ENCODE measurements around the gene RFFL. TPM values are rescaled to one million over a fixed set of nuclear protein-coding genes. Genes with fewer than 3 reads are reported as not detected.
"Not testable (repeated sequence)": the region's sequence is repeated elsewhere in the genome, so short reads cannot be mapped to it uniquely, and the experiment has no call there.

The RFFL gene
- total RNA-seq, 1 experiment from 2014 or later: 29.2 TPM

DNA sequence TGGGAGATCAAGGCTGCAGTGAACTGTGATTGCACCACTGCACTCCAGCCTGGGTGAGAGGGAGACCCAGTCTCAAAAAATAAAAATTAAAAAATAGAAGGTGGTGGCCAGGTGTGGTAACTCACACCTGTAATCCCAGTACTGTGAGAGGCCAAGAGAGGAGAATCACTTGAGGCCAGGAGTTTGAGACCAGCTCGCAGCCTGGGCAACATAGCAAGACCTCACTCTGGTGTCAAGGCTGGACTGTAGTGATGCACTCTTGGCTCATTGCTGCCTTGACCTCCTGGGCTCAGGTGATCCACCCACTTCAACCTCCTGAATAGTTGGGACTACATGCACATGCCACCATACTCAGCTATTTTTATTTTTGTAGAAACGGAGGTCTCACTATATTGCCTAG lies 13.3 kb downstream of the RFFL start:
- no TSS peak for BruUV-seq (replicated peaks)
- Mint-ChIP-seq H3K4me3 (ENCODE audit: low read depth, unreplicated experiment) (no peak overlapping the region), H3K36me3 (ENCODE audit: insufficient read depth, unreplicated experiment) (peaks cover 17% of the 10 kb centered on the region), H3K27ac (ENCODE audit: unreplicated experiment) (no peak overlapping the region), H3K27me3 (ENCODE audit: unreplicated experiment) (no peaks in the 10 kb centered on the region), H3K4me1 (ENCODE audit: low read depth, unreplicated experiment) (peaks cover 55% of the 10 kb centered on the region), H3K9me3 (ENCODE audit: low read depth, unreplicated experiment) (no peaks in the 10 kb centered on the region)
- TF ChIP-seq CTCF (IDR thresholded peaks at IDR 0.05; ENCODE audit: unreplicated experiment): no peak
- CTCF ChIA-PET: interaction anchor here (0.7 kb wide), 1 partner anchor 859 kb away, joined by 4 read pairs; no protein-coding TSS in a partner anchor
- no peak for DNase-seq
- intact Hi-C loops (cut with micrococcal nuclease; ENCODE audit: unreplicated experiment): no loop called here

- no peaks in the 10 kb centered on the region for H3K9me3 Mint-ChIP-seq (ENCODE audit: low read depth, unreplicated experiment)
- no peak overlapping the region for H3K4me3 Mint-ChIP-seq (ENCODE audit: low read depth, unreplicated experiment)
- BruUV-seq (replicated peaks): no TSS peak
- no peak for TF ChIP-seq CTCF (IDR thresholded peaks at IDR 0.05; ENCODE audit: unreplicated experiment)
- H3K36me3 Mint-ChIP-seq (ENCODE audit: insufficient read depth, unreplicated experiment): peaks cover 18% of the 10 kb centered on the region
- no peaks in the 10 kb centered on the region for H3K27me3 Mint-ChIP-seq (ENCODE audit: unreplicated experiment)
- DNase-seq: no peak
- H3K4me1 Mint-ChIP-seq (ENCODE audit: low read depth, unreplicated experiment): peaks cover 64% of the 10 kb centered on the region
- intact Hi-C loops (cut with micrococcal nuclease; ENCODE audit: unreplicated experiment): no loop called here
- H3K27ac Mint-ChIP-seq (ENCODE audit: unreplicated experiment): peak overlapping the region; percentile 4
- CTCF ChIA-PET: no interaction called here
These were observed 14.7 kb downstream of the RFFL start for GRCh38 chr17:35048685-35049379.

- Mint-ChIP-seq H3K27me3 (ENCODE audit: unreplicated experiment) (no peaks in the 10 kb centered on the region), H3K4me3 (ENCODE audit: low read depth, unreplicated experiment) (peak overlapping the region; percentile 61), H3K27ac (ENCODE audit: unreplicated experiment) (peak overlapping the region; percentile 92), H3K9me3 (ENCODE audit: low read depth, unreplicated experiment) (no peaks in the 10 kb centered on the region), H3K4me1 (ENCODE audit: low read depth, unreplicated experiment) (peaks cover 49% of the 10 kb centered on the region), H3K36me3 (ENCODE audit: insufficient read depth, unreplicated experiment) (peaks cover 18% of the 10 kb centered on the region)
- BruUV-seq (replicated peaks): no TSS peak
- intact Hi-C loops (cut with micrococcal nuclease; ENCODE audit: unreplicated experiment): loop anchor here (2.0 kb wide), 1 partner anchor 40 kb away; no protein-coding TSS in a partner anchor
- TF ChIP-seq CTCF (IDR thresholded peaks at IDR 0.05; ENCODE audit: unreplicated experiment): no peak
- CTCF ChIA-PET: interaction anchor here (1.3 kb wide), 1 partner anchor 17 kb away, joined by 4 read pairs; the partner anchor contains the start of gene RFFL
- peak; percentile 43 for DNase-seq
These were observed 16.7 kb downstream of the RFFL start for GRCh38 chr17:35046740-35047283.

DNA sequence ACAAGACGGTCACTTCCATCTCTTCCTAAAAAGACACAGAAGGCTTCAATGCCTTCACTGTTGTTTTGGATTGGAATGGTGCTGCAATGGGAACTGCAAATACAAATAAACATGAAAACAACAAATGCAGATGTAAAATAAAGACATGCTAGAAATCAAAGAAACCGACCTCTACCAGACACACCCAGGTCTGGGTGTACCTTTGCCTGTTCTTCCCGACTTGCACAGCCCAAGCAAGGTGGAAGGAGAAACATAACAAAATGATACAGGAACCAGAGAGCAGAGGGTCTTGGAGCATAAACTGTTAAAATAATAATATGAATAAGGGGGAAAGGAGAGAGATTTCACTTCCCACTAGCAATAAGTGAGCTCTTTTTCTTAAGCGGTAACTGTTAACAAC lies 17.3 kb downstream of the RFFL start:
- Mint-ChIP-seq H3K4me1 (ENCODE audit: low read depth, unreplicated experiment) (peaks cover 44% of the 10 kb centered on the region), H3K27me3 (ENCODE audit: unreplicated experiment) (no peaks in the 10 kb centered on the region), H3K27ac (ENCODE audit: unreplicated experiment) (peak overlapping the region; percentile 92), H3K36me3 (ENCODE audit: insufficient read depth, unreplicated experiment) (peaks cover 18% of the 10 kb centered on the region), H3K4me3 (ENCODE audit: low read depth, unreplicated experiment) (peak overlapping the region; percentile 61), H3K9me3 (ENCODE audit: low read depth, unreplicated experiment) (no peaks in the 10 kb centered on the region)
- intact Hi-C loops (cut with micrococcal nuclease; ENCODE audit: unreplicated experiment): loop anchor here (2.0 kb wide), 1 partner anchor 41 kb away; no protein-coding TSS in a partner anchor
- TF ChIP-seq CTCF (IDR thresholded peaks at IDR 0.05; ENCODE audit: unreplicated experiment): no peak
- no TSS peak for BruUV-seq (replicated peaks)
- no peak for DNase-seq
- CTCF ChIA-PET: interaction anchor here (1.3 kb wide), 1 partner anchor 17 kb away, joined by 4 read pairs; the partner anchor contains the start of gene RFFL

DNA sequence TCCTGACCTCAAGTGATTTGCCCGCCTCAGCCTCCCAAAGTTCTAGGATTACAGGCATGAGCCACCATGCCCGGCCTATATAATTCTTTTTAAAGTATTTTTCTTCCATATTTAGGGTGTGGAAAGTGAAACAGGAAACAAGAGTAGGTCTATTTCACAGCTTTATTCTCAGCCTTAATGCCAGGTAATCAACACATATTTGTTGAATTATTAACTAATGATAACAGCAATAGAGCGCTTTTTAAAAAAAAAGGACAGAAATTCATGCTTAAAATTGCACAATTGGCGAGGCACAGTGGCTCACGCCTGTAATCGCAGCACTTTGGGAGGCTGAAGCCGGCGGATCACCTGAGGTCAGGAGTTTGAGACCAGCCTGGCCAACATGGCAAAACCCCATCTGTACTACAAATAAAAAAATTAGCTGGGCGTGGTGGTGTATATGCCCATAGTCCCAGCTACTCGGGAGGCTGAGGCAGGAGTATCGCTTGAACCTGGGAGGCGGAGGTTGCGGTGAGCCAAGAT lies 18.0 kb downstream of the RFFL start:
- CTCF ChIA-PET: interaction anchor here (0.7 kb wide), 1 partner anchor 29 kb away, joined by 4 read pairs; no protein-coding TSS in a partner anchor
- intact Hi-C loops (cut with micrococcal nuclease; ENCODE audit: unreplicated experiment): loop anchor here (1.0 kb wide), 1 partner anchor 27 kb away; no protein-coding TSS in a partner anchor
- H3K27me3 Mint-ChIP-seq (ENCODE audit: unreplicated experiment); H3K9me3 Mint-ChIP-seq (ENCODE audit: low read depth, unreplicated experiment); BruUV-seq (replicated peaks): not testable (repeated sequence)
- peak overlapping the region; percentile 92 for H3K27ac Mint-ChIP-seq (ENCODE audit: unreplicated experiment)
- DNase-seq: peak; percentile 29
- H3K36me3 Mint-ChIP-seq (ENCODE audit: insufficient read depth, unreplicated experiment): peaks cover 18% of the 10 kb centered on the region
- H3K4me3 Mint-ChIP-seq (ENCODE audit: low read depth, unreplicated experiment): peak overlapping the region; percentile 61
- H3K4me1 Mint-ChIP-seq (ENCODE audit: low read depth, unreplicated experiment): peaks cover 40% of the 10 kb centered on the region

Data from Calu3 (cell line).